Measurements from ENCODE around the gene NIN.

DNA sequence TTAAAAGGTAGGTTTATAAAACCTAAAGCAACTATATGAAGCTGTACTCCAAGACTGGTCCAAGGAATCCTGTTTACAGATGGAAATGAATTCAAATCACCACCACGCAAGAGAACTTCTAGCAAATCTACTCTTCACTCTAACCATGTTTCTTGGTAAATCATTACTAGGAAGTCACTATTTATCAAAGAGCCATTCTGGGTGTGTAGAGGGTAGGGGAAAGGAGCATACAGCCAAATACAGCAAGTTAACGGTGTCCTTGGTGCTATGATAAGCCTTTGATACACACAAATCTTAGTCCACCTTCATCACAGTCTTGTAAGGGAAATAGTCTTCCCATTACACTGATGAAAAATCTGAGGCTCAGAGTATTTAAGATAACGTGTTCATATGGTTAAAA is 16.8 kb downstream of the NIN start:
- TF ChIP-seq POLR2AphosphoS5 (IDR thresholded peaks at IDR 0.05) (no peak), POLR2A (IDR thresholded peaks at IDR 0.05) (no peak), CTCF (IDR thresholded peaks at IDR 0.05) (no peak)
